DMS79 treated with DMSO at 0.1 percent for 48 hours (cell line): ENCODE measurements around the gene NACC2.
A peak's percentile ranks its signal among the peaks of the same experiment; 100 is the strongest.

Source experiments
- DNase-seq: peaks from one replicate; lab custom pipeline; 2025; lab: John Stamatoyannopoulos, UW

NACC2 gene

DNA sequence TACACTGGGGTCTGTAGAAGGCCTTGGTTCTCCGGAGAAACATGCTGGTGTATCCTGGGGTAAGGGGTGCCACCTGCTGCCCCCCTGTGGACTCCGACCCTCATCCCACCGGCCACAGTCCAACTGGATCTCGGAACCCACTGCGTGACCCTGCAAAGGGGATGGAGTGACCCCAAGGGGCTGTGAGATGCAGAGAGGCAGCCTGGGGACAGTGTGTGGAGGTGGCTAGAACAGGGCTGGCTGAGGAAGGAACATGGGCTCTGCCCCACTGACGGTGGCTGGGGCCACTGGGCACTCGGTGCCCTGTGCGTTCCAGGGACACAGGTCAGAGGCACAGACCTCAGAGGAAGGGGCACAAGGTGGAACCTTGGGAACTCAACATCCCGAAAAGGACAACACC, 2.3 kb downstream of the NACC2 start:
- DNase-seq = no peak

DNA sequence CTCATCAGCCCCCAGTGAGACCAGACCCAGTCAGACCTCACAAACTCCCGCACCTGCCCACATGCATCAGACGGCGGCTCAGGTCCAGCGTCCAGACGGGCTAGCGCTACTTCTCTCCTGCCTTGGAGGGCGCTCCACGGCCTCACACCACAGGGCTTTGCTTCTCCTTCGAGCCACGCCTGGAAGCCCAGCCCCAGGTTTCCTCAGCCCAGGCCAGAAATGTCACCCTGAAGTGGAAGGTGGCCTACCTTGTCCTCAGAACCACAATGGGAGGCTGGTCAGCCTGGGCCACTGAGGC, 2.8 kb downstream of the NACC2 start:
- no peak for DNase-seq

- DNase-seq = no peak
Measured at GRCh38 chr9:136091582-136092352, 3.3 kb downstream of the NACC2 start.

- DNase-seq = no peak
Measured at GRCh38 chr9:136090768-136091581, 4.1 kb downstream of the NACC2 start.

GRCh38 chr9:136090056-136090735, 4.9 kb downstream of the NACC2 start:
- no peak for DNase-seq

DNA sequence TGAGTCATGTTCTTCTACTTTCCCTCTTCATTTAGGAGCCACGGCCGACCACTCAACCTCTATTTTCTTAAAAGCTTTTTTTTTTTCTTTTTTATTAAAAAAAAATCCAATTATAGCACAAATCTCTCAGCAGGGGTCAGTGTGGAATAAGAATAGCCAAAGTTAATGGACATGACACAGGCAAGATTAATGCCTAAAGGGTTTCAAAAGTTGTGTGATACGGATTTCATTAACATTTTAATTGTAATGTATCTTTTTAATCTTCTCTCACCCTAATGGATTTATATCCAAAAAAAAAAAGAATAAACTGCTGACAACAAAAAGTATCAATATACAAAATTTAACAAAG, 5.4 kb downstream of the NACC2 start:
- peak; percentile 21 for DNase-seq

- DNase-seq = no peak
Measured at GRCh38 chr9:136088939-136089696, 6.0 kb downstream of the NACC2 start.

DNA sequence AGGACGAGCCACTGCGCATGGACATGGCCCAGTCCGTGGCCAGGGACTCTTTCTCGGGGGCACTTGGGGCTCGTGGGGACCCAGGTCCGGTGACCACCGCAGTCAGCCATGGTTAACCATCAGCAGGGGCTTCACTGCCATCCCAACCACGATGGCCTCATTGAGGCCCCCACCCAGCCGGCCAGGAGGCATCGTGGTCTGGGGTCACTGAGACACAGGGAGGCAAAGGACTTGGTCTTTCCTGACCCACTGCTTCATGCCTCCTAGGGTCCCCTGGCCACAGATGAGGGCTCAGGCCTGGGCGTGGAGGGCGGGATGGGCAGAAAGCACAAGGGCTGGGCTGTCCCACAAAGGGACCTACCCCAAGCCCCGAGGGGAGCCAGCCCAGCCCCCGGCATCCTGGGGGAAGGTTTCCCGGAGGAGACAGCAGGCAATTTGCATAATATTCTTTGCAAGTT, 6.6 kb downstream of the NACC2 start:
- no peak for DNase-seq

DNA sequence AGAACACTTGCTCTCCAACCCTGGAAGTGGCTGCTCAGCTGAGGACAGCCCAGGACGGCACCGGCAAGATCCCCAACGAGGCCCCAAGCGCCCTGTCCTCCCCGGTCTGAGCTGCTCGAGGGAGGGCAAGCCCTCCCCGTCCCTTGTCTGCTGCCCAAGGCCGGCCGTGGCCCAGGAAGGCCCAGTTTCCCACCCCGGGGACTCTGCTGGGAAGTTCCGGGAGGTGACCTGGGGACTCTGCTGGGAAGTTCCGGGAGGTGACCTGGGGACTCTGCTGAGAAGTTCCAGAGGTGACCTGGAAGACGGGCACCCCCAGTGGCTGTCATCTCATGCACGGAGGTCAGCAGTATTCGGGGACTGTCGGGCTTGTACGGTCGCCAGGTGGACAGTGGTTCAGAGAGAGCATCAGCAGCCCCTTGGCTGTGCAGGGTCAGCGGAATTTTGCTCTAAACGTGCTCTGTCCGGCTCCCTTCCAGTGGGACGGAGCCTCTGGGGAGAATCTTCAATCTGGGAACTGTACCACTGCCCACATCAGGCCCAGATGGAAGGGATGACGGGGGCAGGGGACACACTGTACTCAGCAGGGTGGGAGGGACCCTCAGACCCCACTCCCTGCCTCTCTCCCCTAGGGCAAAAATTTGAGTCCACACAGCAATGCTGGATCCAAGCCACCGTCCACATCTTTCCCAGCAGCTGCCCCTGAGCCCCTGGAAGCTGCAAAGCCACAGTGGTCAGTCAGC, 7.2 kb downstream of the NACC2 start:
- no peak for DNase-seq

DNA sequence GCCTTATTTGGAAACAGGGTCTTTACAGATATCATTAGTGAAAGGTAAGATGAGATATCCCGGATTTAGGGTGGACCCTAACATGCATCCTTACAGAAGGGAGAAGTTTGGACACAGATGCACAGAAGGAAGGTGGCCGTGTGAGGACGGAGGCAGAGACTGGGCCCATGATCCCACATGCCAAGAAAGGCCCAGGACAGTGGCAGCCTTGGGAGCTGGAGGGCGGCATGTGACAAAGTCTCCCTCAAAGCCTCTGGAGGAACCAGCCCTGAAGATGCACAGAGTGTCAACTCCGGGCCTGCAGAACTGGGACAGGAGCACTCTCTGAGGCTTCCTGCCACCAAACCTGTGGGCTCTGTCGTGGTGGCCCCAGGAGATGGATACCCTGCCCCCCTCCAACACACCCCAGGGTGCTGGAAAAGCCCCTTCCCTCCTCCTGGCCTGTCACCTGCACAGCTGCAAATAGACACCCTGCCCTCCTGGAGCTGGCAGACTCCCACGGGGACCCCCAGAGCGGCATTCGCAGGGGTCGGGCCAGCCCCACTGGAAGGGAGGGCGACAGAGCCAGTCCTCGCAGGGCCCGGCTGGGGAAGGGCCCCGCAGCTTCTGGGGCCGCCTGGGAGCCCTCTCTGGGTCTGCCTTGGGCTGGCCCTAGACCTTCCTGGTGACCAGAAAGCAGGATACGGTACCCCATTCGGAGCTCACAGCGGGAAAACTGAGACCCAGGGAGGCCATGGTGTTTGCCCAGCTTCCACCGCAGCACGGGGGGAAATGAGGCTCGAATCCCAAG, 7.9 kb downstream of the NACC2 start:
- no peak for DNase-seq

GRCh38 chr9:136086213-136086881, 8.7 kb downstream of the NACC2 start:
- no peak for DNase-seq

DNA sequence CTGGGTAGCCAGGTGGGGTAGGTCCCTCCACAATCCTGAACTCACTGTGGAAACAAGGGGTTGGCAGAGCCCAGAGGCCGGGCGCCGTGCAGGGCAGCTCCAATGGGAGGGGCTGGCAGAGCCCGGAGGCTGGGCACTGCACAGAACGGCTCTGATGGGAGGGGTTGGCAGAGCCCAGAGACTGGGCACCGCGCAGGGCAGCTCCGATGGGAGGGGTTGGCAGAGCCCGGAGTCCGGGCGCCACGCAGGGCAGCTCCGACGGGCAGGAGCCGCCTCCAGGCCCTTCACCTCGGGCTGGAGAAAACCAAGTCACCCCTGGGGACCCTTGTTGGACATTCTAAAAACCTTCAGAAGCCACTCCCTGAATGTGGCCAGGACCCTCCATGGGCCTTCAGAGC, 9.3 kb downstream of the NACC2 start:
- no peak for DNase-seq

DNA sequence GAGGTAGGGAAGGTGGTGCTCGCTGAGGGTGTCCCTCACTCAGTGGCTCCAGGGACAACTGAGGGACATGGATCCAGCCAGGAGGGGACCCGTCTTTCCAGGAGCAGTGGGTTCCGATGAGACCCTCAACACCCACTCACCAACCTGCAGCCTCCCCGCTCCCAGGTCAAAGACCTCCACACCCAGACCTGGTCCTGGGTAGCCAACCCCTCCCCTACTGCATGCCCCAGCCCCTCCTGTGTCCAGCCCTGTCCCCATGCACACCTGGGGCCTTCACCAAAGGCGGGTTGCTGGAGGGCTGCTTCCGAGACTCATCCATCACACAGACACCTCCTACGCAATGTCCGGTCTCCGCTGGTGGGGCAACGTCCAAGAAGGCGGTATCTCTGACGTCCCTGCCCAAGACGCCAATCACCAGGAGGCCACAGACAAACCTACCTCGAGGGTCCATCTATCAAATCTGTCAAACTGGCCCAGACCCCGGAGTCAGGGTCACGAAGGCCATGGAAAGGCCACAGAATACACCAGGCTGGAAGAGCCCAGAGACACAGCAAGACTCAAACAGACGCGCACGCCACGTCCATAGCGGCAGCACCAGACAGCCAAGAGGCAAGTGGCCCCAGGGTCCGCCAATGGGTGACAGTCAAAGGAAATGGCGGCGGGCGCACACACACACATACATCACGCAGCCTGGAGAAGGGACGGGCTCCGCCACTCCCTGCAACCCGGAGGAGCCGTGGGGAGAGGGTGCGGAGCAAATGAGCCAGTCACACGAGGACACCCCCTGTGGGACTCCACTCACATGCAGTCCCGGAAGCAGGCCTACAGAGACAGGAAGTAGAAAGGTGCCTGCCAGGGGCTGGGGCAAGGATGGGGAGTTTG, 10.8 kb downstream of the NACC2 start:
- no peak for DNase-seq

DNA sequence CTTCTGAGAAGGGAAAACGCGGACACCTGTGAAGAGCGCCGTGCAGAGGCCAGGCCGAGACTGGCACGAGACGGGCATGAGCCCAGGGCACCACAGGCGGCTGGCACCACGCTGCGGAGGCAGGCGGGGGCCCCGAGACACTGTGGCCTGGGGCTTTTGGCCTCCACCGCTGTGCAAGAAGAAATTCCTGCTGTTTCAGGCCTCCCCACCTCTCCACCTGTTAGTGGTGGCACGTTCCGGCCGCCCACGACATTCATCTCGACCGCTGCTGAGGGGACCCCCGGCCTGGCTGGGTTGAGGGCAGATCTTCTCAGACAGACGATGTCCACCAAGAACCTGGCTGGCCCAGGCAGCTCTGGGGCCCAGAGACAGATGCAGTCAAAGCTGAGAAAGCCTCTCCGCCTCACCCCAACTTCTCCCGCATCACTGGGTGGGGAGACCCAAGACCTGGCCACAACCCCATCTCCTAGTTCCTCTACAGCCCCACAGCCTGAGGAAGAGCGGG, 11.5 kb downstream of the NACC2 start:
- DNase-seq = no peak

DNA sequence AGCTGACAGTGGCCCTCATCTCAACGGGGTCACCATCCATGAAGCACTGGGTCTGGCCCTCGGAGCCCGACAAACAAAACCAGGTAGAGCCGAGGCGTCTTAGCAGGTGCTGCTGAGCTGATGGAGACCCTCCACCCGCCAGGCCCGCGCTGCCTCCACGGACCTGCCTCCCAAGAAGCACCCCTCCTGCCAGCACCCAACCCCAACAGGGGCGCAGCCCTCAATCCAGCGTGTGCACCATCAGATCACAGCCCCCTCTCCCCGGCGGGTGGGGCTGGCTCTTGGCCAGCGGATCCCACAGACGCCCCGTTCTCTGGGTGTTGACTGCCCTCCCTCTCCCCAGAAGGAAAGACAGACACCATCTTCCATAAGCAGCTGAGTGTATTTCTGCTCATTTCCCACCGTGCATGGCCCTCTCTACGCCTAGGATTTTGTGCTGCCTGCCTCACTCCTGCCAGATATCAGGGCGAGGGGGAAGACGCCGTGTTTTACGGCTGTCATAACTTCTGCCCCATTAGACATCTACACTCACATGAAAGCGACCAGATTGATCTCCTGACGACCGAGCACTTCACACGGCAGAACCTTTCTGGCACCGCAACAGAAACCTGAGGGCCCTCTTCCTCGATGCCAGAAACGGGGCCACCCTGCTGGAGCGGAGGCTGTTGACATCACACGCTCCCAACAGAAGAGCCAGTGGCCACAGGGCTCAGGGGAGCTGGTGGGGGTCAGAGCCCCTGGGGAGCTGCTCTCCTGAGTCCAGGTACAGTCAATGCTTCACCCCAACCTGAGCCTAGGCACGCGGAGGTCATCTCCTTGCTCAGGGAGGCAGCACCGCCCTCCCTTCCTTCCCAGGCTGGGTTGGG, 12.4 kb downstream of the NACC2 start:
- DNase-seq = peak; percentile 89

GRCh38 chr9:136081826-136082495, 13.1 kb downstream of the NACC2 start:
- DNase-seq = peak; percentile 70

GRCh38 chr9:136081113-136081825, 13.8 kb downstream of the NACC2 start:
- peak; percentile 75 for DNase-seq
